HG03135 (cell line): ENCODE results near the gene CR1.
"Not testable (repeated sequence)": the region's sequence is repeated elsewhere in the genome, so short reads cannot be mapped to it uniquely, and the experiment has no call there.

Source experiments
- ATAC-seq: cut with Tn5 transposase; IDR thresholded peaks from one replicate; pipeline ENCODE4 v1.9.1; 2021; ENCODE audit warnings: mild to moderate bottlenecking, moderate library complexity; ENCODE audit not compliant: unreplicated experiment

The CR1 gene

DNA sequence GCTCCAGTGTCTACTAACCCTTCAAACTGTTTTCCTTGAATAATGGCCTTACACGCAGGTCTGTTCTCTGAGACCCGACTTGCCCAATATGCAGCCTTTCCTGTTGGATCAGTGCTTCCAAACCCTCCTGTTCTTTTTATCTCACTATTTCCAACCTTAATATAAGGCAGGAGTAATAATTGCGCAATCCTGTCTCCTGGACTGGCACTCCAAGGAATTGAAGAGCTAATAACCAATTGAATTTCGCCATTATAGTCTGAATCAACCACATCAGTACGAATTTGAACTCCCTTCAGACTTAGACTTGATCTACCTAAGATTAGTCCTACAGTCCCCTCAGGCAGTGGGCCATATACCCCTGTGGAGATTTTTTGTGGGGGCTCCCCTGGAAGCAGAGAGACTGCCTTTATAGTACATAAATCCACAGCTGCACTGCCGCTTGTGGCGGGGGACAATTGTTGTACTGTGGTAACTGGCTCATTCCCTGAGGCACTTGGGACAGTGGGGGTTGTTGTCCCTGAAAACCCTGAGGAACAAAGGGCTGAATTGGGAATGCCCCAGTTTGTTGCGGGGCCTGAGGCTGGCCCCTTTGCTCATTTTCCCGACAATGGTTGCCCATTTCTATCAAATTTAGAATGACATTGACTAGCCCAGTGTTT lies 142.7 kb downstream of the CR1 start:
- not testable (repeated sequence) for ATAC-seq

- ATAC-seq, result not testable (repeated sequence)
These were observed 143.4 kb downstream of the CR1 start for GRCh38 chr1:207639362-207639761.

DNA sequence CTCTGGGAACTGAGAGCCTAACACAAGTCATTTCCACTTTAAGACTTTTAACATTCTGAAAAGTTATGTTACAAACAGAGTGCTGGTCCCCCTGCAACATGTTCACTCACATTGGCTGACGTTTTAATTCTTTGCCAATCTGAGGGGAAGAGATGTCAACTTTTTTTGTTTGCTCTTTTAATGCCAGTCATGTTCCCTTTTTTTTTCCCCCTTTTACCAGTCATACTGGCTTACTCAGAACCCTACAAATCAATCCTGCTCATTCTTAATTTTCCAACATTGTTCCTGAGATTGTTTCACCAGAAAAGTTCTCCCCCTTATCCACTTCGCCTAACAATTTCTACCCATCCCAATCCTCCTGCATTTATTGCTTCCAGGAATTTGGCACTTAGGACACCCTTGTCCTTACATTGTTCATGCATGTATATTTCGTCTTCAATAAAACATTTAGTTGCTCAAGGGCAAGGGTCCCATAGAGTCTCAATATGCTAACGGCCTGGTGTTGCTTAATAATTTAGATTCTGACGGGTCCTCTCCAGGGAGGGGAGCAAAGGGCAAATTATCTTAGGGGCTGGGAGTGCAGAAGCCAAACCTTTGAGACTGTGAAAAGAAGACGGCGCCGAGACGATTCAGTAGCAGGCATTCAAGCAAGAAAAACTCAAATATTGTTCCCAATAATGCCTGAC lies 148.4 kb downstream of the CR1 start:
- peak; percentile 17 for ATAC-seq

DNA sequence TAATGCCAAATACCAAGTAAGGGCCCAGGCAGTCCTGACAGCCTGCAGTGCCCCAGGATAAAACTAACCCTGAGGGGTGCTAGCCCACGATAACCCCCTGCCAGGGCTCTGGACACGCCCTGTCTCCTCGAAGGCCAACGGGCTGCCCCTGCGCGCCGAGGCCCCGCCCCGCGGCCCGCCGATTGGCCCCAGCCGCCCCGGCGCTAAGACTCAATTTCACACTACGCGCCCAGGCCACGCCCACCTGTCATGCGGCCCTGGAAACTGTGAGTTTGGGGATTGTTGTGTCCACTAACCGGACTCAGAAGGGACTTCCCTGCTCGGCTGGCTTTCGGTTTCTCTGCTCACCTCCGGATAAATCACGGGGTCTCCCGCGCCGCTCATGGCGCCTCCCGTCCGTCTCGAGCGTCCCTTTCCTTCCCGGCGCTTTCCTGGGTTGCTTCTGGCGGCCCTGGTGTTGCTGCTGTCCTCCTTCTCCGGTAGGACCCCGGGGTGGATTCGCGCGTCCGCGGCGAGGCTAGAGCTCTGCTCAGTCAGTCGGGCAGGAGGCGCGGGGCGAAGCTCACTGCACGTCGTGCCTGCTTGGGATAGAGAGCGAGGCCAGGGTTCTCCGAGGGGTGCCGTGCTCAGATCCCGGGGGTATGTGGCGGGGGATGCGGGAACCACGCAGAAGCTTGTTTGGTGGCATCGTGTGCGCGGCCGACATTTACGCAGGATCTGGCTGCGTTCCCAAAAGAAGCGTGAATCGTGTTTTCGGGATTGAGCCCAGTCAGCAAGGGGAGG lies 149.1 kb downstream of the CR1 start, which contains the start of gene CR1L:
Gene CR1L (plus strand): TSS at position 282 of the 783 bp plus-strand sequence. CDS start 101 bp downstream, at position 383.
- ATAC-seq, result peak; percentile 91

GRCh38 chr1:207645635-207646081 lies 149.7 kb downstream of the CR1 start:
- ATAC-seq, result no peak

- no peak for ATAC-seq
These were observed 150.2 kb downstream of the CR1 start for GRCh38 chr1:207646171-207646570.

- ATAC-seq, result no peak
These were observed 151.1 kb downstream of the CR1 start for GRCh38 chr1:207646944-207647579.

DNA sequence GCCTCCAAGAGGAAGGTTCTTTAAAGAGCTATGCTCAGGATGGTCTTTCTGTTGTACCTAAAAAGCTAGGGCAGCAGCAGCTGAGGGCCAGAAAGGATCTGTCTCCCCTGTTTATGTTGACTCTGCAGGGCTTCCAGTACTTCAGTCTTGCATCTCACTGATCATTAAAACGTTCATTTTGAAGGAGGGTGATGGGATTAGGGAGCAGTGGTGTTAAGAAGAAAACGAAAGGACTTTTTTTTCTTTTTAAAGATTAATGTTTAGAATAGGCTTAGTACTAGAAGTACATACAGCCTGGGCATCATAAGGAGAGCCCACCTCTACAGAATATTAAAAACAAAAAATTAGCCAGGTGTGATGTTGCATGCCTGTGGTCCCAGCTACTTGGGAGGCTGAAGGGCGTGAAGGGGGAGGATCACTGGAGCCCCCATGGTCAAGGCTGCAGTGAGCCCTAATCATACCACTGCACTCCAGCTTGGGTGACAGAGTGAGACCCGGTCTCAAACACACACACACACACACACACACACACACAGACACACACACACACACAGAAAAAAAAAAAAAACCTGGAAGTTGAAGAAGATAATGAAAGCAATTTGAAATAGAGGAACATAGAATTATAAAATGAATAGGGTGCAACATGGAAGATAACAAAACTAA lies 151.8 kb downstream of the CR1 start:
- ATAC-seq, result no peak

DNA sequence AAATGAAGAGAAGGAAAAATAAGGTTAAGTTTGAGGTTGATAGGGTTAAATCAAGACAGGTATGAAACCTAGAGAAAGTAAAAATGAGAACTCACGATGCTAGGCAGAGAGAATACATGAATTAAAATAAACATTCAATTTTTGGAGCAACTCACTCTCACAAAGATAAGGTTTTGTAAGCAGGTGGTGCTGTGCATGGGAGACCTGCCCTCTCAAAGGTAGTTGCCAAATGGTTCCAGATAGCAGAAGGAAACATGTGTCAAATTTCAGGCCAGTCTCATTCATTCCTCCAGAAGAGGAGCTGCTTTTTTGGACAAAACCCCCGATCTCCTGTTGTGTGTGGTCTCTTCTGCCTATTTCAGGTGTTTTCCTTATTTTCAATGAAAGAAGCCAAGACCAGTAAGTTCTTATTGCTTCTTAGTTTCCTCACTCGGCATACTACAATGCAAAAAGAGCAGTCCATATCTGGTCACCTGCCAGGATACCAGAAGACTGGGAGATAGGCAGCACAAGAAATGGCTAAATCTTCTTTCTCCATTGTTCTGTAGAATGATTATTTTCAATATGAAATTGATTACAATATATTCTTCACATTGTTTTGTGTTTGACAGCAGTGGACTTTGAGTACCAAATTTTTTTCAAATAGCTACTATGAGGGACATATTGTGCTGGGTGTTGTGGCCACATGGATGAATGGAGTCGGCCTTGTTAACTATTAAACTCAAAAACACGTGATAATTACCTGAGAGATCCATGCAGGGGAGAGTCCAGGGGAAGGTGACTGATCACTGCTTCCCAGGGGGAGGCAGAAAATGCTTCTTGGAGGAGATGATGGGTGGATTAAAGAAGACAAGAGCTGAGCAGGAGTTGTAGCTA lies 152.6 kb downstream of the CR1 start:
- ATAC-seq, result no peak

GRCh38 chr1:207649210-207649753 lies 153.3 kb downstream of the CR1 start:
- no peak for ATAC-seq

- ATAC-seq, result no peak
These were observed 154.1 kb downstream of the CR1 start for GRCh38 chr1:207649865-207650580.

GRCh38 chr1:207651583-207651982 lies 155.6 kb downstream of the CR1 start:
- no peak for ATAC-seq

- no peak for ATAC-seq
These were observed 158.4 kb downstream of the CR1 start for GRCh38 chr1:207654320-207654719.

DNA sequence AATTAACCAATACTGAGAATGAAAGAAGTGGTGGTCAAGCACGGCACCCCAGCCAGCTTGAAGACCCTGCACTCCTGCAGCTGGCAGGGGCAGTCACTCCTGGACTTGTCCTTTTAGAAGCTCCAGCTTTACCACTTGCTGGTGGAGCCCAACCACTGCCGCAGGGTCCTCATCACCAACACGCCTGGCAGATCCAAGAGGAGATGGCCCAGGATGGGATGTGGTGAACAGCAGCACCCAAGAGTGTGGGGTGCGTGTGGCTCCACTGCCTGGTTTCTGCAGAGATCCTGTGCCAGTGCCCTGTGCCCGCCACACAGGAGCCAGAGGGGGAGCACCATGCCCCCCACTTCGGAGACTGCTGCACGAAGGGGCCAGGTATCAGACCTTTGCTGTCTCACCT lies 162.5 kb downstream of the CR1 start:
- ATAC-seq, result no peak

DNA sequence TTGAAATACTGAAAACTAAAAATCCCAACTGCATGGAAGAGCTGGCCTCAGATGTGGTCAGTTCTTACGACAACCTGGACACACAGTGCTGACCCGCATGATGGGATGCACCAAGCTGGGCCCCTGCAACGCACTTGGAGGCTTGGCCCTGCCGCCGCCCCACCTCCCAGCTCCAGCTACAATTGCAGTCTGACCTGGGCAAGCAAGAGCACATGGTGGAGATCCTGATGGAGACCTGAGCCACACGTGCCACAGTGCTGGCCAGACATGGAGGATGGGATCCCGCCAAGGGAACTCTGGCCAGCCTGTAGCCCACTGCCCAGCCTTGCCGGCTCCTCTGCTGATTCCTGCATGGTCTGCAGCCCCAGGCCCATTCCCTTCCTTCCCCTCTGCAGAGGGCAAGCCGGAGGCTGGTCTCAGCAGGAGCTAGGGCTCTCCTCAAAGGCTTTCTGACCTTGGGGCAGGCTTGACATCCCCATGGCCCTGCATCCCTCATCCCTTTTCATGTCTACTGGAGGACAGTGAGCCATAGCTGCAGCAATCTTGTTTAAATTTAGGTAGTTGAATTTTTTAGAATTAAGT lies 163.0 kb downstream of the CR1 start:
- no peak for ATAC-seq

DNA sequence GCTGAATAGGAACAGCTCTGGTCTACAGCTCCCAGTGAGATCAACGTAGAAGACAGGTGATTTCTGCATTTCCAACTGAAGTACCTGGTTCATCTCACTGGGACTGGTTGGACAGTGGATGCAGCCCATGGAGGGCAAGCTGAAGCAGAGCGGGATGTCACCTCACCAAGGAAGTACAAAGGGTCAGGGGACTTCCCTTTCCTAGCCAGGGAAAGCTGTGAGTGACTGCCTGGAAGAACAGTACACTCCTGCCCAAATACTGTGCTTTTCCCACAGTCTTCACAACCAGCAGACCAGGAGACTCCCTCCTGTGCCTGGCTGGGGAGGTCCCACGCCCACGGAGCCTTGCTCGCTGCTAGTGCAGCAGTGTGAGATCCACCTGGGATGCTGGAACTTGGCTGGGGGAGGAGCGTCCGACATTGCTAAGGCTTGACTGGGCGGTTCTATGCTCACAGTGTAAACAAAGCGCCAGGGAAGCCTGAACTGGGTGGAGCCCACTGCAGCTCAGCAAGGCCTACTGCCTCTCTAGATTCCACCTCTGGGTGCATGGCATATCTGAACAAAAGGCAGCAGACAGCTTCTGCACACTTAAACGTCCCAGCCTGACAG lies 163.7 kb downstream of the CR1 start:
- ATAC-seq, result no peak

GRCh38 chr1:207661420-207661819 lies 165.5 kb downstream of the CR1 start:
- not testable (repeated sequence) for ATAC-seq

DNA sequence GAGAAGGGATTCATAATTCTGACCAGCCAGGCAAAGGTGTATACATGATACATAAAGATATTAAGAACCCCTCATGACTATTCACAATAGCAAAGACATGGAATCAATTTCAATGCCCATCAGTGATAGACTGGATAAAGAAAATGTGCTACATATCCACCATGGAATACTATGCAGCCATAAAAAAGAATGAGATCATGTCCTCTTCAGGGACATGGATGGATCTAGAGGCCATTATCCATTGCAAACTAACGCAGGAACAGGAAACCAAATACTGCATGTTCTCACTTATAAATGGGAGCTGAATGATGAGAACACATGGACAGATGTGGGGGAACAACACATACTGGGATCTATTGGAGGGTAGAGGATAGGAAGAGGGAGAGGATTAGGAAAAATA lies 170.4 kb downstream of the CR1 start:
- no peak for ATAC-seq
